H7 (cell line): ENCODE data around the gene STX10. TPM values are rescaled to one million over a fixed set of nuclear protein-coding genes. Genes with fewer than 3 reads are reported as not detected.

Experiments used
- DNase-seq: peaks from one replicate; pipeline ENCODE4 v3.0.0; 2012
- H3K27me3 ChIP-seq: 2 replicates; pipeline ENCODE4 v1.6.0; 2011; ENCODE audit warnings: mild to moderate bottlenecking, low read length; ENCODE audit not compliant: control insufficient read depth, insufficient read depth
- H3K36me3 ChIP-seq: replicated peaks from 2 replicates; pipeline ENCODE4 v1.5.1; 2011; ENCODE audit warnings: low read length; ENCODE audit not compliant: control insufficient read depth, insufficient read depth
- H3K4me3 ChIP-seq: 2 replicates; pipeline ENCODE4 v1.5.1; 2011; ENCODE audit warnings: low read depth, mild to moderate bottlenecking, control low read depth, low read length, moderate library complexity; ENCODE audit not compliant: insufficient read depth
- total RNA-seq: library from RNA; depleted of rRNA; stranded (reverse); fragments of >200 nt; shearing (Covaris generic); gene quantifications from 2 replicates; pipeline ENCODE4 v1.2.3, GENCODE V29; 2014; rRNA removed

The STX10 gene
- total RNA-seq, 1 experiment from 2014 or later, result 60.1 TPM

GRCh38 chr19:13097463-13098258 is 52.5 kb downstream of the STX10 start:
- H3K27me3 ChIP-seq, result peaks cover 72% of the 10 kb centered on the region

GRCh38 chr19:13097033-13097462 is 53.1 kb downstream of the STX10 start:
- no peaks in the 10 kb centered on the region; the same call in 1 of the 2 replicates for H3K36me3 ChIP-seq
- no peak overlapping the region for H3K4me3 ChIP-seq
- peaks cover 71% of the 10 kb centered on the region for H3K27me3 ChIP-seq
- no peak for DNase-seq

More at GRCh38 chr19:13097463-13098258, 52.5 kb downstream of the STX10 start:
- Histone ChIP-seq H3K4me3 (no peak overlapping the region), H3K36me3 (no peaks in the 10 kb centered on the region; the same call in 1 of the 2 replicates)
- DNase-seq, result peak; percentile 81

GRCh38 chr19:13095934-13096927 is 53.9 kb downstream of the STX10 start:
- peaks cover 73% of the 10 kb centered on the region for H3K27me3 ChIP-seq
- H3K4me3 ChIP-seq, result peak overlapping the region; percentile 50
- DNase-seq, result peak; percentile 96
- no peaks in the 10 kb centered on the region; the same call in 1 of the 2 replicates for H3K36me3 ChIP-seq

- peaks cover 68% of the 10 kb centered on the region for H3K27me3 ChIP-seq
- H3K4me3 ChIP-seq, result peak overlapping the region; percentile 50
- H3K36me3 ChIP-seq, result no peaks in the 10 kb centered on the region; the same call in 1 of the 2 replicates
- DNase-seq, result peak; percentile 92
Observed at GRCh38 chr19:13095393-13095784, 54.8 kb downstream of the STX10 start.

- no peaks in the 10 kb centered on the region for H3K36me3 ChIP-seq
- peak; percentile 94 for DNase-seq
- H3K27me3 ChIP-seq, result peaks cover 63% of the 10 kb centered on the region
- peak overlapping the region; percentile 50 for H3K4me3 ChIP-seq
Observed at GRCh38 chr19:13094771-13095392, 55.3 kb downstream of the STX10 start.

GRCh38 chr19:13094106-13094504 is 56.1 kb downstream of the STX10 start:
- no peak for DNase-seq
- H3K27me3 ChIP-seq, result peaks cover 56% of the 10 kb centered on the region

More at GRCh38 chr19:13094106-13094504, 56.1 kb downstream of the STX10 start:
- no peak overlapping the region for H3K4me3 ChIP-seq
- no peaks in the 10 kb centered on the region for H3K36me3 ChIP-seq

Other genes with a start within 250 kb of the STX10 start
- 0.24 and 2.0 TPM in 2 replicates for gene SYCE2, start 231.1 kb downstream of the STX10 start, total RNA-seq
- gene FARSA, start 216.7 kb downstream of the STX10 start, total RNA-seq, result 93.0 and 117 TPM in 2 replicates
- gene CALR, start 211.8 kb downstream of the STX10 start, total RNA-seq, result 911 and 1,131 TPM in 2 replicates
- 146 and 155 TPM in 2 replicates for gene RAD23A, start 204.5 kb downstream of the STX10 start, total RNA-seq
- 40.4 and 51.7 TPM in 2 replicates for gene GADD45GIP1, start 193.2 kb downstream of the STX10 start, total RNA-seq
- gene DAND5, start 180.8 kb downstream of the STX10 start, total RNA-seq, result 0.15 TPM in 1 of 2 replicates, not detected in the other
- gene NFIX, start 154.9 kb downstream of the STX10 start, total RNA-seq, result 0.03 and 0.07 TPM in 2 replicates
- 1.5 and 1.7 TPM in 2 replicates for gene LYL1, start 47.5 kb downstream of the STX10 start, total RNA-seq
- gene TRMT1, start 33.6 kb downstream of the STX10 start, total RNA-seq, result 81.5 and 89.1 TPM in 2 replicates
- gene NACC1, start 32.1 kb downstream of the STX10 start, total RNA-seq, result 254 and 292 TPM in 2 replicates
- 34.5 and 56.4 TPM in 2 replicates for gene IER2, start within 50 bp of the STX10 start, total RNA-seq